Muscle layer of colon (tissue), 2 donors: ENCODE results near the gene MOV10L1.

Source experiments
- H3K27ac ChIP-seq: one replicate; pipeline ENCODE4 v1.7.0; 2013; ENCODE audit warnings: low read depth, mild to moderate bottlenecking, low read length, moderate library complexity
- H3K27me3 ChIP-seq, 2 donors: one replicate each; pipeline ENCODE4 v1.7.0; 2013; ENCODE audit warnings: low read length in 2 of 2, mild to moderate bottlenecking in 2 of 2; ENCODE audit not compliant: insufficient read depth in 2 of 2, control insufficient read depth in 1 of 2
- H3K36me3 ChIP-seq: one replicate; pipeline ENCODE4 v1.7.0; 2013; ENCODE audit warnings: mild to moderate bottlenecking, low read length; ENCODE audit not compliant: insufficient read depth
- H3K4me1 ChIP-seq: one replicate; pipeline ENCODE4 v1.7.0; 2013; ENCODE audit warnings: mild to moderate bottlenecking, low read length; ENCODE audit not compliant: insufficient read depth
- H3K4me3 ChIP-seq, 2 donors: one replicate each; pipeline ENCODE4 v1.7.0; 2013; ENCODE audit warnings: low read length in 2 of 2, low read depth in 1 of 2, mild to moderate bottlenecking in 1 of 2, moderate library complexity in 1 of 2
- H3K9ac ChIP-seq: one replicate; pipeline ENCODE4 v1.7.0; 2013; ENCODE audit warnings: low read length
- H3K9me3 ChIP-seq: one replicate; pipeline ENCODE4 v1.7.0; 2013; ENCODE audit warnings: mild to moderate bottlenecking, low read length
- donor health status: abdominal sarcoma.
- donor health status: Adenocarcinoma of cecum.

MOV10L1 gene

GRCh38 chr22:50186181-50186714, 96.4 kb downstream of the MOV10L1 start:
- Histone ChIP-seq H3K27ac (peak overlapping the region; percentile 35), H3K9ac (peak overlapping the region; percentile 27), H3K4me1 (peaks cover 38% of the 10 kb centered on the region), H3K4me3 (peak overlapping the region; percentile 47 to 59), H3K36me3 (no peaks in the 10 kb centered on the region), H3K9me3 (no peaks in the 10 kb centered on the region), H3K27me3 (no peaks in the 10 kb centered on the region)

- no peaks in the 10 kb centered on the region for H3K36me3 ChIP-seq
- peak overlapping the region; percentile 35 for H3K27ac ChIP-seq
- H3K27me3 ChIP-seq = no peaks in the 10 kb centered on the region
- H3K4me1 ChIP-seq = peaks cover 40% of the 10 kb centered on the region
- no peaks in the 10 kb centered on the region for H3K9me3 ChIP-seq
- peak overlapping the region; percentile 27 for H3K9ac ChIP-seq
- H3K4me3 ChIP-seq = peak overlapping the region; percentile 47 to 59
Measured at GRCh38 chr22:50186761-50187523, 97.1 kb downstream of the MOV10L1 start.

- Histone ChIP-seq H3K4me3 (no peak overlapping the region), H3K27me3 (no peaks in the 10 kb centered on the region), H3K27ac (no peak overlapping the region), H3K36me3 (no peaks in the 10 kb centered on the region), H3K9ac (no peak overlapping the region), H3K4me1 (peaks cover 40% of the 10 kb centered on the region), H3K9me3 (no peaks in the 10 kb centered on the region)
Measured at GRCh38 chr22:50188356-50188755, 98.5 kb downstream of the MOV10L1 start.

- peaks cover 3% of the 10 kb centered on the region for H3K36me3 ChIP-seq
- no peak overlapping the region for H3K4me3 ChIP-seq
- no peak overlapping the region for H3K27ac ChIP-seq
- no peak overlapping the region for H3K9ac ChIP-seq
- H3K9me3 ChIP-seq = no peaks in the 10 kb centered on the region
- peaks cover 31% of the 10 kb centered on the region for H3K4me1 ChIP-seq
- H3K27me3 ChIP-seq = no peaks in the 10 kb centered on the region
Measured at GRCh38 chr22:50189184-50189848, 99.5 kb downstream of the MOV10L1 start.

GRCh38 chr22:50189849-50190181, 100.0 kb downstream of the MOV10L1 start:
- H3K9me3 ChIP-seq = no peaks in the 10 kb centered on the region
- no peaks in the 10 kb centered on the region for H3K27me3 ChIP-seq
- peak overlapping the region; percentile 72 for H3K27ac ChIP-seq
- no peak overlapping the region for H3K9ac ChIP-seq
- H3K4me3 ChIP-seq = peak overlapping the region; percentile 42 to 45
- H3K36me3 ChIP-seq = peaks cover 7% of the 10 kb centered on the region
- peaks cover 27% of the 10 kb centered on the region for H3K4me1 ChIP-seq

GRCh38 chr22:50190182-50190940, 100.6 kb downstream of the MOV10L1 start:
- H3K27ac ChIP-seq = peak overlapping the region; percentile 72
- peaks cover 7% of the 10 kb centered on the region for H3K36me3 ChIP-seq
- H3K9ac ChIP-seq = no peak overlapping the region
- no peaks in the 10 kb centered on the region for H3K27me3 ChIP-seq
- no peaks in the 10 kb centered on the region for H3K9me3 ChIP-seq
- peaks cover 27% of the 10 kb centered on the region for H3K4me1 ChIP-seq
- peak overlapping the region; percentile 42 to 45 for H3K4me3 ChIP-seq

GRCh38 chr22:50190941-50191741, 101.3 kb downstream of the MOV10L1 start:
- H3K36me3 ChIP-seq = peaks cover 7% of the 10 kb centered on the region
- no peak overlapping the region for H3K9ac ChIP-seq
- H3K27me3 ChIP-seq = no peaks in the 10 kb centered on the region
- H3K27ac ChIP-seq = peak overlapping the region; percentile 72
- H3K9me3 ChIP-seq = no peaks in the 10 kb centered on the region
- peaks cover 27% of the 10 kb centered on the region for H3K4me1 ChIP-seq
- H3K4me3 ChIP-seq = peak overlapping the region; percentile 42 to 45

- Histone ChIP-seq H3K36me3 (peaks cover 7% of the 10 kb centered on the region), H3K9me3 (no peaks in the 10 kb centered on the region), H3K4me3 (no peak overlapping the region), H3K9ac (no peak overlapping the region), H3K4me1 (peaks cover 19% of the 10 kb centered on the region), H3K27ac (no peak overlapping the region), H3K27me3 (no peaks in the 10 kb centered on the region)
Measured at GRCh38 chr22:50192436-50193204, 102.8 kb downstream of the MOV10L1 start.

GRCh38 chr22:50193621-50194020, 103.8 kb downstream of the MOV10L1 start:
- H3K9me3 ChIP-seq = no peaks in the 10 kb centered on the region
- no peak overlapping the region for H3K9ac ChIP-seq
- peaks cover 19% of the 10 kb centered on the region for H3K4me1 ChIP-seq
- no peak overlapping the region for H3K4me3 ChIP-seq
- peaks cover 7% of the 10 kb centered on the region for H3K36me3 ChIP-seq
- no peak overlapping the region for H3K27ac ChIP-seq
- H3K27me3 ChIP-seq = no peaks in the 10 kb centered on the region

- Histone ChIP-seq H3K9ac (no peak overlapping the region), H3K27ac (no peak overlapping the region), H3K27me3 (no peaks in the 10 kb centered on the region), H3K9me3 (no peaks in the 10 kb centered on the region), H3K36me3 (peaks cover 7% of the 10 kb centered on the region), H3K4me3 (no peak overlapping the region), H3K4me1 (peaks cover 18% of the 10 kb centered on the region)
Measured at GRCh38 chr22:50194037-50194805, 104.4 kb downstream of the MOV10L1 start.
